GM23248 (cell line): ENCODE data around the gene SMAD5. TPM values are rescaled to one million over a fixed set of nuclear protein-coding genes. Genes with fewer than 3 reads are reported as not detected.

ENCODE experiments used
- DNase-seq: peaks from one replicate; pipeline ENCODE4 v3.0.0-alpha.2; 2015
- H2AFZ ChIP-seq: fragments of 200-600 bp; sonication (generic); 2 replicates; pipeline ENCODE4 v1.6.1; 2016; ENCODE audit warnings: antibody characterized with exemption
- H3F3A ChIP-seq: fragments of 200-600 bp; sonication (generic); 2 replicates; pipeline ENCODE4 v1.6.1; 2016; ENCODE audit warnings: mild to moderate bottlenecking, antibody characterized with exemption, mixed run types; ENCODE audit not compliant: insufficient read depth
- H3K27ac ChIP-seq: fragments of 200-600 bp; sonication (generic); 2 replicates; pipeline ENCODE4 v1.5.1; 2016; ENCODE audit warnings: mild to moderate bottlenecking
- H3K27me3 ChIP-seq: fragments of 200-600 bp; sonication (generic); replicated peaks from 2 replicates; pipeline ENCODE4 v1.6.1; 2016; ENCODE audit warnings: mild to moderate bottlenecking; ENCODE audit not compliant: insufficient read depth
- H3K36me3 ChIP-seq: fragments of 200-600 bp; sonication (generic); 2 replicates; pipeline ENCODE4 v1.6.1; 2016; ENCODE audit warnings: low read depth, mild to moderate bottlenecking
- H3K4me1 ChIP-seq: fragments of 200-600 bp; sonication (generic); 2 replicates; pipeline ENCODE4 v1.6.1; 2016; ENCODE audit warnings: mild to moderate bottlenecking; ENCODE audit not compliant: insufficient read depth
- H3K4me2 ChIP-seq: fragments of 200-600 bp; sonication (generic); one replicate; pipeline ENCODE4 v1.6.1; 2016; ENCODE audit warnings: mild to moderate bottlenecking; ENCODE audit not compliant: unreplicated experiment
- H3K4me3 ChIP-seq: fragments of 200-600 bp; sonication (generic); 2 replicates; pipeline ENCODE4 v1.5.1; 2016; ENCODE audit warnings: mild to moderate bottlenecking
- H3K79me2 ChIP-seq: fragments of 200-600 bp; sonication (generic); 2 replicates; pipeline ENCODE4 v1.6.1; 2016; ENCODE audit warnings: mild to moderate bottlenecking; ENCODE audit not compliant: insufficient read depth
- H3K9ac ChIP-seq: fragments of 200-600 bp; sonication (generic); 2 replicates; pipeline ENCODE4 v1.6.1; 2016; ENCODE audit warnings: mild to moderate bottlenecking
- H3K9me2 ChIP-seq: fragments of 200-600 bp; sonication (generic); 2 replicates; pipeline ENCODE4 v1.6.1; 2016; ENCODE audit warnings: mixed run types, mild to moderate bottlenecking, moderate library complexity; ENCODE audit not compliant: insufficient read depth
- H3K9me3 ChIP-seq: fragments of 200-600 bp; sonication (generic); one replicate; pipeline ENCODE4 v1.6.1; 2017; ENCODE audit warnings: low read depth
- H4K20me1 ChIP-seq: fragments of 200-600 bp; sonication (generic); 2 replicates; pipeline ENCODE4 v1.6.0; 2016; ENCODE audit not compliant: insufficient read depth
- EZH2 ChIP-seq: fragments of 200-600 bp; sonication (generic); IDR thresholded peaks from 2 replicates; pipeline ENCODE4 v1.6.1; 2018; ENCODE audit warnings: antibody characterized with exemption, mild to moderate bottlenecking; ENCODE audit not compliant: insufficient read depth, poor library complexity, severe bottlenecking
- EZH2phosphoT487 ChIP-seq: fragments of 200-600 bp; sonication (generic); IDR thresholded peaks from 2 replicates; pipeline ENCODE4 v1.6.1; 2018; ENCODE audit warnings: antibody characterized with exemption, moderate library complexity, mild to moderate bottlenecking, low read depth; ENCODE audit not compliant: insufficient read depth
- WGBS, 2 experiments: methylation state at CpG; one replicate each; pipeline ENCODE4 v1.1.6; 2015 to 2017; ENCODE audit warnings: low lambda C conversion rate in 2 of 2, low coverage in 1 of 2; ENCODE audit errors: missing lambda C conversion rate in 2 of 2; 5-methylcytosine and 5-hydroxymethylcytosine counted together
- in situ Hi-C: fragments of 300-500 bp; cut with MboI; formaldehyde crosslinking; loops from 2 replicates; pipeline ENCODE4 v1.15.0; 2020
- polyA plus RNA-seq: library from polyadenylated mRNA; unstranded; fragments of >200 nt; fragmentation: Nextera tagmentation; extraction: Ambion mirVana; gene quantifications from 2 replicates; pipeline ENCODE4 v1.2.1, GENCODE V29; 2016
- total RNA-seq: library from RNA; depleted of rRNA; stranded (reverse); fragments of >200 nt; shearing (Covaris generic); gene quantifications from 2 replicates; pipeline ENCODE4 v1.2.3, GENCODE V29; 2014

The SMAD5 gene
- total and polyA plus RNA-seq, 2 experiments from 2014 or later, result 50.0 to 53.1 TPM

GRCh38 chr5:136115183-136115865 lies 17.3 kb upstream of the SMAD5 start:
- Histone ChIP-seq H3K27me3 (peaks cover 28% of the 10 kb centered on the region), H3K36me3 (no peaks in the 10 kb centered on the region), H3K27ac (no peak overlapping the region), H4K20me1 (no peaks in the 10 kb centered on the region), H3K4me2 (no peak overlapping the region), H2AFZ (no peak overlapping the region), H3F3A (no peaks in the 10 kb centered on the region), H3K4me1 (no peaks in the 10 kb centered on the region), H3K4me3 (no peak overlapping the region), H3K9me3 (no peaks in the 10 kb centered on the region), H3K9me2 (no peaks in the 10 kb centered on the region), H3K79me2 (no peaks in the 10 kb centered on the region), H3K9ac (no peak overlapping the region)
- 72 to 78% methylated on average over 1 of the region's 1 CpG for WGBS, 2 experiments
- DNase-seq, result no peak
- TF ChIP-seq EZH2 (no peak), EZH2phosphoT487 (no peak)
- in situ Hi-C loops, result no loop called here

GRCh38 chr5:136120529-136120928 lies 12.1 kb upstream of the SMAD5 start:
- Histone ChIP-seq H4K20me1 (no peaks in the 10 kb centered on the region), H3K9me2 (no peaks in the 10 kb centered on the region), H3K4me3 (no peak overlapping the region), H3K36me3 (no peaks in the 10 kb centered on the region), H3K79me2 (no peaks in the 10 kb centered on the region), H2AFZ (no peak overlapping the region), H3K4me2 (no peak overlapping the region), H3F3A (peaks cover 7% of the 10 kb centered on the region; the same call in 1 of the 2 replicates), H3K27ac (no peak overlapping the region), H3K27me3 (peaks cover 20% of the 10 kb centered on the region), H3K9ac (no peak overlapping the region), H3K4me1 (no peaks in the 10 kb centered on the region), H3K9me3 (no peaks in the 10 kb centered on the region)
- no peak for DNase-seq
- WGBS, 2 experiments, result 85 to 92% methylated on average over 5 of the region's 5 CpGs
- in situ Hi-C loops, result no loop called here
- TF ChIP-seq EZH2phosphoT487 (no peak), EZH2 (no peak)

DNA sequence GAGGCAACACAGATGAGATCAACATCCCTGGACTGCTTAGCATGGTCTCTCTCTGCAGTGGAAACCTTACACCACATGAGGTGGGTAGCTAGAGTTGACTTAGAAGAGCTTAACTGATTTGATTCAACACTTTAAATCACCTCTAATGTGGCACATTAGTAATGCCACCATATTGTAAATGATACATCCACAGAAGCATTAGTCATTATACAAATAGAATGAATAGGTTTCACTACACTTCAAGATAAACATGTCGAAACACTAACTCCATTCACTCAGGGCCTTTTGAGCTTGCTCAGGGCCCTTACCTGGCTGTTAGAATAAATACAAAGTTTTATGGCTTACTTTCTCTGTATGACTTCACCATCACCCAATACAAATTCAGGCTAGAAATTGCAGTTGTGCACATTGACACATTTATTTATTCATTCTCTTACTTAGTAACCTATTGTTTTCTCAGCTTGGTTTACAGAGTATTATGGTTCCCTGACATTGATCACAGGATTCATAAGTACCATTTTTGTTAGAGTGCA lies 9.3 kb upstream of the SMAD5 start:
- DNase-seq, result peak; percentile 36
- H3K27ac ChIP-seq, result no peak overlapping the region
- H3K9ac ChIP-seq, result no peak overlapping the region
- no peaks in the 10 kb centered on the region; the same call in none of the 2 replicates for H3K27me3 ChIP-seq
- in situ Hi-C loops, result no loop called here
- no peaks in the 10 kb centered on the region for H3K9me2 ChIP-seq
- no peak overlapping the region for H2AFZ ChIP-seq
- TF ChIP-seq EZH2phosphoT487, result no peak
- no peak for TF ChIP-seq EZH2
- no peaks in the 10 kb centered on the region for H3K36me3 ChIP-seq
- 69 to 71% methylated on average over 1 of the region's 1 CpG for WGBS, 2 experiments
- H3F3A ChIP-seq, result peaks cover 7% of the 10 kb centered on the region; the same call in 1 of the 2 replicates
- H3K79me2 ChIP-seq, result no peaks in the 10 kb centered on the region
- H3K9me3 ChIP-seq, result no peaks in the 10 kb centered on the region
- no peaks in the 10 kb centered on the region for H3K4me1 ChIP-seq
- H3K4me2 ChIP-seq, result no peak overlapping the region
- H4K20me1 ChIP-seq, result no peaks in the 10 kb centered on the region
- no peak overlapping the region for H3K4me3 ChIP-seq

DNA sequence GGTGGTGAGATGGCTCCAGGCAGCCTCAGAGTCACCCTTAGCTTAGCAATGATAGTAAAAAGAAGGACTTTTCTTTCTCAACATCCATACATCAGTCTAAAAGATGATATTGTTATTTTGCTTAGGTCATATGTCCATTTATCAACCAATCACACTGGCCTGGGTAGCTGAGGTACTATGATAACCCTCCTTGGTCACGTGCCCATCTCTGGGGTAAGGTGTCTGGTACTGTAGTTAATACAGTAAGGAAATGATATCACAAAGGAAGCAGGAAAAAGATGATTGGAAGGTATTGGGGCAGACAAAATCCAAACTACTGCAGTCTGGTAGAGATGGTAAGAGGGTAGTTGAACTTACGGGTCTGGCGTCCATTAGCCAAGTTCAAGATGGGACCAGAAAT lies 5.1 kb upstream of the SMAD5 start:
- no peaks in the 10 kb centered on the region for H3K9me3 ChIP-seq
- no peak overlapping the region for H3K27ac ChIP-seq
- no peaks in the 10 kb centered on the region for H3K36me3 ChIP-seq
- H3K4me2 ChIP-seq, result no peak overlapping the region
- in situ Hi-C loops, result no loop called here
- 86 to 91% methylated on average over 3 of the region's 3 CpGs for WGBS, 2 experiments
- peaks cover 6% of the 10 kb centered on the region for H3K4me1 ChIP-seq
- no peak overlapping the region for H2AFZ ChIP-seq
- H4K20me1 ChIP-seq, result no peaks in the 10 kb centered on the region
- peaks cover 13% of the 10 kb centered on the region; the same call in 1 of the 2 replicates for H3F3A ChIP-seq
- no peak for TF ChIP-seq EZH2
- TF ChIP-seq EZH2phosphoT487, result no peak
- H3K9me2 ChIP-seq, result no peaks in the 10 kb centered on the region
- H3K4me3 ChIP-seq, result no peak overlapping the region
- no peak overlapping the region for H3K9ac ChIP-seq
- DNase-seq, result no peak
- no peaks in the 10 kb centered on the region; the same call in none of the 2 replicates for H3K27me3 ChIP-seq
- H3K79me2 ChIP-seq, result peaks cover 6% of the 10 kb centered on the region
